ENCODE data around the gene CD1C.
"Not testable (repeated sequence)": the region's sequence is repeated elsewhere in the genome, so short reads cannot be mapped to it uniquely, and the experiment has no call there.

Gene CD1C

GRCh38 chr1:158289811-158290210, at the start of gene CD1C:
CD1C (plus strand) TSS chr1:158289923; CDS start chr1:158290065, 142 bp downstream.
- no peak for DNase-seq

- peak; percentile 81 for DNase-seq
These were observed 43.1 kb upstream of the CD1C start for GRCh38 chr1:158246650-158247049.

GRCh38 chr1:158248118-158248517, 41.6 kb upstream of the CD1C start:
- no peak for DNase-seq

GRCh38 chr1:158248771-158249170, 41.0 kb upstream of the CD1C start:
- DNase-seq, result no peak

- DNase-seq, result no peak
These were observed 40.1 kb upstream of the CD1C start for GRCh38 chr1:158249646-158250045.

- DNase-seq, result no peak
These were observed 38.6 kb upstream of the CD1C start for GRCh38 chr1:158251163-158251562.

GRCh38 chr1:158255656-158256055, 34.1 kb upstream of the CD1C start:
- DNase-seq, result no peak

- not testable (repeated sequence) for DNase-seq
These were observed 33.0 kb upstream of the CD1C start for GRCh38 chr1:158256747-158257146.

GRCh38 chr1:158257888-158258287, 31.8 kb upstream of the CD1C start:
- no peak for DNase-seq

GRCh38 chr1:158259117-158259516, 30.6 kb upstream of the CD1C start:
- DNase-seq, result no peak

- DNase-seq, result peak; percentile 89
These were observed 17.0 kb upstream of the CD1C start for GRCh38 chr1:158272681-158273080.

GRCh38 chr1:158274797-158275196, 14.9 kb upstream of the CD1C start:
- peak; percentile 24 for DNase-seq

- not testable (repeated sequence) for DNase-seq
These were observed 7.3 kb upstream of the CD1C start for GRCh38 chr1:158282421-158282820.

GRCh38 chr1:158283965-158284364, 5.8 kb upstream of the CD1C start:
- no peak for DNase-seq

GRCh38 chr1:158285756-158286241, 3.9 kb upstream of the CD1C start:
- no peak for DNase-seq

GRCh38 chr1:158286487-158286886, 3.2 kb upstream of the CD1C start:
- DNase-seq, result no peak

- DNase-seq, result no peak
These were observed 2.8 kb upstream of the CD1C start for GRCh38 chr1:158286941-158287346.

- DNase-seq, result no peak
These were observed 660 bp downstream of the CD1C start for GRCh38 chr1:158290321-158290844.

GRCh38 chr1:158295791-158296190, 6.1 kb downstream of the CD1C start:
- no peak for DNase-seq

GRCh38 chr1:158310623-158311022, 20.9 kb downstream of the CD1C start:
- no peak for DNase-seq

GRCh38 chr1:158311066-158311465, 21.3 kb downstream of the CD1C start:
- DNase-seq, result no peak

- DNase-seq, result peak; percentile 51
These were observed 34.1 kb downstream of the CD1C start for GRCh38 chr1:158323866-158324265.

- DNase-seq, result no peak
These were observed 34.7 kb downstream of the CD1C start for GRCh38 chr1:158324395-158324794.

- no peak for DNase-seq
These were observed 37.8 kb downstream of the CD1C start for GRCh38 chr1:158327481-158327880.

- no peak for DNase-seq
These were observed 38.7 kb downstream of the CD1C start for GRCh38 chr1:158328426-158328825.

Measured in NCI-H1105 treated with DMSO at 0.1 percent for 48 hours (cell line).